Measurements from ENCODE around the gene ALDH8A1.

ALDH8A1 gene, protein sequence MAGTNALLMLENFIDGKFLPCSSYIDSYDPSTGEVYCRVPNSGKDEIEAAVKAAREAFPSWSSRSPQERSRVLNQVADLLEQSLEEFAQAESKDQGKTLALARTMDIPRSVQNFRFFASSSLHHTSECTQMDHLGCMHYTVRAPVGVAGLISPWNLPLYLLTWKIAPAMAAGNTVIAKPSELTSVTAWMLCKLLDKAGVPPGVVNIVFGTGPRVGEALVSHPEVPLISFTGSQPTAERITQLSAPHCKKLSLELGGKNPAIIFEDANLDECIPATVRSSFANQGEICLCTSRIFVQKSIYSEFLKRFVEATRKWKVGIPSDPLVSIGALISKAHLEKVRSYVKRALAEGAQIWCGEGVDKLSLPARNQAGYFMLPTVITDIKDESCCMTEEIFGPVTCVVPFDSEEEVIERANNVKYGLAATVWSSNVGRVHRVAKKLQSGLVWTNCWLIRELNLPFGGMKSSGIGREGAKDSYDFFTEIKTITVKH

DNA sequence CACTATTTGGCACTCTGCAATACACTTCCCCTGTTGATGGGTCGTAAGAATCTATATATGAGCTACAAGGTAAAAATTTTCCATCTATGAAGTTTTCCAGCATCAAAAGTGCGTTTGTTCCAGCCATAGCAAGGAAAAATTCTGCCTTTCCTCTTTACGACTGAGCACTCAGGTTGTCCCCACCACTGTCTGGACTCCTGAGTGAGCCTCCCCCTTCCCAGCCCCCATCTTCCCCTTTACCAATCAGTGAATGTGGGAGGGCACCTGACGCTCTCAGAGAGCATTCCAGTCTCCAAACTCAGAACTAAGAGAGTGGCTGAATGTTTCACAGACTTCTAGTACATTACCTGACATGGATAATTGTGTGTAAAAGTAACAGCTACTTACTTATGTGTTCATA lies at the start of gene ALDH8A1:
Gene ALDH8A1 (minus strand): TSS at position 175 of the 400 bp plus-strand sequence. CDS start 48 bp downstream, at position 127.
- Mint-ChIP-seq H3K27me3 (no peaks in the 10 kb centered on the region), H3K4me3 (no peak within 1 kb of the TSS), H3K27ac (no peak within 1 kb of the TSS), H3K9me3 (no peaks in the 10 kb centered on the region), H3K4me1 (no peaks in the 10 kb centered on the region)
- no peak for DNase-seq
- no peak for ATAC-seq

DNA sequence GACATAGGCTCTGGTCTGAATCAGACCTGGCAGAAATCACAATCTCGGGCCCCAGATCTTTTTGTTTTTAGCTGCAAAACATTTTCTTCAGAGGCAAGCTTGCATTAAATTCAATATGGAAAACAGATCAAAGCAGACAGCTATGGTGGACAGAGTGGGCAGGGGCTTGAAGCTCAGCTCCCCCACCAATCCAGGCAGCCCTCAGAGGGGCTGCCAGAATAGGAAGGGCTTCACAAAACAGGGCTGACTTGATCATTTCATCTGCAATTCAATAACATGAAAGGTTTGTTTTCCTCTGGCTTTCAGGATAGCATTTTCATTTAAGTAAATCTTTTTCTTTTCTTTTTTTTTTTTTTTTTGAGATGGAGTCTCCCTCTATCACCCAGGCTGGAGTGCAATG lies 49.2 kb upstream of the ALDH8A1 start:
- DNase-seq = no peak
- Mint-ChIP-seq H3K4me1 (peaks cover 36% of the 10 kb centered on the region), H3K4me3 (no peak overlapping the region), H3K27ac (no peak overlapping the region), H3K9me3 (no peaks in the 10 kb centered on the region), H3K27me3 (no peaks in the 10 kb centered on the region)
- ATAC-seq = no peak

DNA sequence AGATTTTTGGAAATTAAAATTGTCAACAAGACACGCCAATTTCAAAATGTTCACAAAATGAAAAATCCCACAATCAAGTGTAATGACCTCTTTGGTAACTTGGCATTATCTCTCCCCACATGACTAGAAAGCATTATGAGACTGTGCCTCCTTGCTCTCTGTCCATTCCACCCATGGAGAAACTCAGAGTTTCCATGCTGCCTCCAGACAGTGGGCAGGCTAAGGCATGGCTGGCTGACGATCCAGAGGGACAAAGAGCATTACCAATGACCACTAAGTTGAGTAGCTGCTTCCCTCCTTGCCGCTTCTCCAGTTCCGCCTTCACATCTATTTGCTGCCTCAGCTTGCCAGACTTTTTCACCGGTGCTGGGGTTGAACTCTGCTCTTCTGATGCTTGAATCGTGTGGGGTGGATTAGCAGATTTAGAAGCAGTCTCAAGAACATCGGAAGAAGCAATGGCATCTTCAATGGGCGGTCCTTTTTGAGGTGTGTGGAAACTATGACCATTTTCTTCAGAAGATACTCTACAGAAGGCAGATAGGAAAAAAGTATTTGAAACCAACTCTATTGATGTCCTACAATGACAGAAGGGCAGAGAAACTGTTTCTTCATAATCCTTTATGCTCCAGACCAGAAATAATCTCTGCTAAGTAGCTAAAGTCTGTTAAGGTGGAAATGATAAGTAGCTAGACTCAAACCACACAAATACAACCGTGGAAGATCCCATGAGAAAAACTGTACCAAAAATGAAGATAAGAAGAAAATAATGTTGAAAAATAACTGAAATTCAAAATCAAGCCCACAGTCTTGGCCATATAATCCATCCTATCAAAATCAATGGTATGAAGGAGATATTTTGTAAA lies 47.5 kb upstream of the ALDH8A1 start:
- no peaks in the 10 kb centered on the region for H3K9me3 Mint-ChIP-seq
- H3K27me3 Mint-ChIP-seq = no peaks in the 10 kb centered on the region
- DNase-seq (no peak), ATAC-seq (no peak)
- H3K4me1 Mint-ChIP-seq = peaks cover 29% of the 10 kb centered on the region
- H3K27ac Mint-ChIP-seq = peak overlapping the region in 1 of 2 donors; percentile 2
- H3K4me3 Mint-ChIP-seq = no peak overlapping the region

DNA sequence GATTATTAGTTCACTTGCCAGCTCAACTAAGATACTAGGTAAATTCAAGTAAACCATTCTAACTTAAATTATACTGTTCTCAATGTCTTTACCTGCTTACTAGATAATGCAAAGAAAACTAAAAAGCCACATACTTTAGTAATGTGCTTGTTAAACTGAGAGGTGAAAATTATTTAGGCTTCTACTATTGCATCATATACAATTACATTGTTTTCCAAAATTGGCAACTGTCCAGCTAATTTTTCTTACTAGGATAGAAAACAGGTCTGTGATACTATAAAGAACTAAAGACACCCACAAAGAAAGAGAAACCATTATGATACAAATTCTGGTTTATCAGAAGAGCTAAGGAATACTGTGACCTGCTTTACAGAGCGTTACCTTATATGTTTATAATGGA lies 45.6 kb upstream of the ALDH8A1 start:
- no peaks in the 10 kb centered on the region for H3K27me3 Mint-ChIP-seq
- H3K9me3 Mint-ChIP-seq = no peaks in the 10 kb centered on the region
- no peak overlapping the region for H3K27ac Mint-ChIP-seq
- no peak for ATAC-seq
- no peak overlapping the region for H3K4me3 Mint-ChIP-seq
- peaks cover 29% of the 10 kb centered on the region for H3K4me1 Mint-ChIP-seq
- DNase-seq = no peak

DNA sequence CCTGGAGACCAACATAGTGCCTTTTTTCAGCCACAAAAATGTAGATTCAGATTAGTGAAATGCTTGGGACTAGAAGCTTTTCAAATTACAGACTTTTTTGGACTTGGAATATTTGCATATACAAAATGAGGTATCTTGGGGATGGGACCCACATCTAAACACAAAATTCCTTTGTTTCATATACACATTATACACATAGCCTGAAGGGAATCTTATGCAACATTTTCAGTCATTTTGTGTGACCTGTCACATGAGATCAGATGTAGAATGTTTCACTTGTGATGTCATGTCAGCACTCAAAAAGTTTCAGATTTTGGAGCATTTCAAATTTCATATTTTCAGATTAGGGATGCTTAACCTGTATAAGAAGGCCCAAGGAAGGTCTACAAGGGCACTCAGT lies 44.5 kb upstream of the ALDH8A1 start:
- DNase-seq (no peak), ATAC-seq (no peak)
- Mint-ChIP-seq H3K9me3 (no peaks in the 10 kb centered on the region), H3K4me1 (peaks cover 34% of the 10 kb centered on the region), H3K4me3 (no peak overlapping the region), H3K27me3 (no peaks in the 10 kb centered on the region), H3K27ac (no peak overlapping the region)

DNA sequence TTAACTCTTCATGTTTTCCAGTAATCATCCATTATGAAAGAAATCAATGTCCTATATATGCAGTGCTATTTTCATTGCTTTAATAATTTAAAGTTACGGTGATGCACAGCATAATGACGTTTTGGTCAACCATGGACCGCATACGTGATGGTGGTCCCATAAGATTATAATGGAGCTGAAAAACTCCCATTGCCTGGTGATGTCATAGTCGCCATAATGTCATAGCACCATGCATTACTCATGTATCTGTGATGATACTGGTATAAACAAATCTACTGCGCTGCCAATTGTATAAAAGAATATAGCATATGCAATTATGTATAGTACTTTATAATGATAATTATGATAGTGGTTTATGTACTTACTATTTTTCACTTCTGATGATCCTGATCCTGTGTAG lies 42.3 kb upstream of the ALDH8A1 start:
- ATAC-seq (no peak), DNase-seq (no peak)
- Mint-ChIP-seq H3K4me3 (no peak overlapping the region), H3K9me3 (no peaks in the 10 kb centered on the region), H3K4me1 (peaks cover 17% of the 10 kb centered on the region), H3K27me3 (no peaks in the 10 kb centered on the region), H3K27ac (no peak overlapping the region)

DNA sequence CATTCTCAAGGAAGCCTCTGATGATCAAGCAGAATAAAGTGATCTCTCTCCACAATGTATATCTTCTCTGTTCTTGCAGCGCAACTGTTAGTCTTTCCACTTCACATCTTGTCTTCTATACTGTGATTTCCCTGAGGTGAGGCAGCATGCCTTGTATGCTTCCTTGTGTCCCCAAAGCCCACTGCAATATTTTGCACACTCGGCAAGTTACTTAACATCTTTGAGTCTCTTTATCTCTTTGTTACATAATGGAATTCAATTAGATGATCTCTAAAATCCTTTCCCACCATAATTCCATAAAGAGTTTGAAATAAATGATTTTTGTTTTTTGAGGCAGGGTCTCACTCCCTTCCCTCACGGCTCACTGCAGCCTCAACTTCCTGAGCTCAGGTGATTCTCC lies 40.4 kb upstream of the ALDH8A1 start:
- Mint-ChIP-seq H3K27ac (no peak overlapping the region), H3K4me3 (no peak overlapping the region), H3K27me3 (no peaks in the 10 kb centered on the region), H3K4me1 (peaks cover 7% of the 10 kb centered on the region), H3K9me3 (no peaks in the 10 kb centered on the region)
- no peak for ATAC-seq
- DNase-seq = no peak

DNA sequence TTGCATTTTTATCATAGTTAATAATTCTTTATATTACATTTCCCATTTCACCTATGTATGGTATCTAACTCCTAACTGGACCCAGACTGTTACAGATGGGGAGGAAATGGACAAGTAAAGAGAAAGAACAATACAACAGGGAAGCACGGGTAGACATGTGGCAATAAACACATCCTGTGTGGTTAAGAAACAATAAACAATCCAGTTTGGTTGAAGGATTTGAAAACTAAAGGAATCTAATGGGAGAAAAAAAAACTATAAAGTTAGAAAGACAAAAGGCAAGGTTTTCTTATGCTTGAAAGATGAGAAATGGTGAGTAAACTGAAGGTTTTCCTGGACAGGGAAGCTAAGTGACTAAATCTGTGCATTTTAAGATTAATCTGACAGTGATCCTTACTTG lies 34.9 kb upstream of the ALDH8A1 start:
- no peaks in the 10 kb centered on the region for H3K27me3 Mint-ChIP-seq
- peaks cover 0 to 6% of the 10 kb centered on the region in 2 donors for H3K9me3 Mint-ChIP-seq
- H3K4me3 Mint-ChIP-seq = no peak overlapping the region
- peaks cover 36% of the 10 kb centered on the region for H3K4me1 Mint-ChIP-seq
- peak overlapping the region; percentile 19 to 36 for H3K27ac Mint-ChIP-seq
- ATAC-seq (no peak), DNase-seq (no peak)

DNA sequence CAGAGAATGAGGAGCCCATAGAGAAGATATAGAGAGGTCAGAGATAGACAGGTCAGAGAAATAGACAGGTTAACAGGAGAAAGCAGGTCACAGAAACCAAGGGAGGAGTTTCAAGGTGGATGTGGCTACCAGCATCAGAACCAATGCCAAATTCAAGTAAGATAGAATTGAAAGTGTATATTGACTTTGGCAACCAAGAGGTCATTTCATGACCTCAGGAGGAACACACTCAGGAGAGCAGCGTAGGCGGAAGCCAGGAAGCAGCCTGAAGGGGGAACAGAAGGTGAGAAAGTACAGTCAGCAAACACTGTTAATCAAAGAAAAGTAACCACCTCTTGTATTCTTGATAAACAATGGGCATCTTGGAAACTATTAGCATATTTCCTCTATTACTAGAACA lies 33.9 kb upstream of the ALDH8A1 start:
- ATAC-seq = peak; percentile 3
- Mint-ChIP-seq H3K27me3 (no peaks in the 10 kb centered on the region), H3K4me1 (peaks cover 40% of the 10 kb centered on the region), H3K27ac (no peak overlapping the region), H3K9me3 (peaks cover 0 to 6% of the 10 kb centered on the region in 2 donors), H3K4me3 (no peak overlapping the region)
- no peak for DNase-seq

DNA sequence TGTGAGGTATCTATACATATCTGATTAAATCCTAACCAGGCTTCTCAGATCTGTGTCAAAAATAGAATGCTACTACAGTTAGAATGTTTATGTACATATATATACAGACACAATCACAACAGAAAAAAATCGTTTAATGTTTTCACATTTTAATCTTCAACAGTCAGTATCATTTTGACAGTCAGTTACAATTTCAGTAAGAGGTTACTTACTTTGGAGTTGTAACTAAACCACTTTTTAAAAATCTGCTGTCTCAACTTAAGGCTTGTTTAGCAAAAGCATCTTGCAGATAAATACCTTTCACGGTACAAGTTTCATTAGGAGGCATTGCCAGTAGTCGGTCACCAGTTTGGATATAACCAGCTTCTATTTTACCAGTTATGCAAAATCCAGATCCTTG lies 32.3 kb upstream of the ALDH8A1 start:
- ATAC-seq = no peak
- no peak overlapping the region for H3K4me3 Mint-ChIP-seq
- H3K27me3 Mint-ChIP-seq = no peaks in the 10 kb centered on the region
- peaks cover 0 to 6% of the 10 kb centered on the region in 2 donors for H3K9me3 Mint-ChIP-seq
- no peak overlapping the region for H3K27ac Mint-ChIP-seq
- peaks cover 45% of the 10 kb centered on the region for H3K4me1 Mint-ChIP-seq
- no peak for DNase-seq

DNA sequence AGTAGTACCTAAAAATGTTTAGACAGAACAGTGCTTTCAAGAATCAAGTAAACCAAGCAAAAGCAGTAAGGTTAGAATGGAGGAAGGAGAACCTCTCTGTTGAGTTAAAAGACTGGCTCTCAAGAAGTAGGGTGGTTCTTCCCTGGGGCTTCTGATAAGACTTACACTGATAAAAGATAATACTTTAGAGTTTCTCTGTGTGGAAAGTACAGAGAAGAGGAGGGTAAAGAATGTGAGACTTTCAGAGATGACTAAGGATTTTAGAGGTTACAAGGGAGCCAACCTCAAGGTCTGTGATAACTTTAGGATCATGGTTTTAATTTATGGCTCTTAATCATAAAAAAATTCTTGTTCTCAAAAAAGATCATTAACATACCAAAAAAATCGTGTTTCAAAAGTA lies 30.9 kb upstream of the ALDH8A1 start:
- peaks cover under 1 to 7% of the 10 kb centered on the region in 2 donors for H3K9me3 Mint-ChIP-seq
- DNase-seq = no peak
- H3K4me3 Mint-ChIP-seq = no peak overlapping the region
- H3K27ac Mint-ChIP-seq = peak overlapping the region in 1 of 2 donors; percentile 22
- peaks cover 45% of the 10 kb centered on the region for H3K4me1 Mint-ChIP-seq
- no peaks in the 10 kb centered on the region for H3K27me3 Mint-ChIP-seq
- peak; percentile 48 for ATAC-seq

DNA sequence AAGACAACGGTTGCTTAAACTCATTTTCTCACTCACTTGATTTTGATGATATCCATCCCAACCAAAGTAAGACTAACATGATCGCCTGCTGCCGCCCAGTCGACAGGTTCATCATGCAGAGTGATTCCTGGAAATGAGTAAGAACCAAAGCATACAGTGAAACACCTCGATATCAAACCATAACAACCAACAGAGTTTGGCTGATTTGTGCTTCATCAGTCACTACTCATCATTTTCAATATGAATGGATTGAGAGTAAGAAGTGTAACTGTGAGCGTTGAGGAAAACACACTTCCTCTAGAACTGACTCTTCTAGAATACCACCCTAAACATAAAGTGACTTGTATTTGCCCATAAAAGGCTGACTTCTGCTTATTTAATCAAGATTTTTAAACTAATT lies 29.2 kb upstream of the ALDH8A1 start:
- DNase-seq (peak; percentile 51 to 71), ATAC-seq (peak; percentile 96)
- H3K4me3 Mint-ChIP-seq = peak overlapping the region in 1 of 2 donors; percentile 49
- H3K9me3 Mint-ChIP-seq = peaks cover 13 to 19% of the 10 kb centered on the region in 2 donors
- H3K27me3 Mint-ChIP-seq = no peaks in the 10 kb centered on the region
- H3K4me1 Mint-ChIP-seq = peaks cover 37% of the 10 kb centered on the region
- H3K27ac Mint-ChIP-seq = peak overlapping the region in 1 of 2 donors; percentile 37

DNA sequence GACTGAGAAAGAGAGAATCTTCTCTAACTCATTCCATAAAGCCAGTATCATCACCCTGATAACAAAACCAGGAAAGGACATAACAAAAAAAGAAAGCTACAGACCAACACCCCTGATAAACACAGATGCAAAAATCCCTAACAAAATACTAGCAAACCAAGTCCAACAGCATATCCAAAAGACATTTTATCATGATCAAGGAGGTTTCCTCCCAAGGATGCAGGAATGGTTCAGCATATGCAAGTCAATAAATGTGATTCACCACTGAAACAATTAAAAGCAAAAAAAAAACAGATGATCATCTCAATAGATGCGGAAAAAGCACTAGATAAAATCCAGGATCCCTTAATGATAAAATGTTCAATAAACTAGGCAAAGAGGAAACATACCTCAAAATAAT lies 24.5 kb upstream of the ALDH8A1 start:
- H3K27ac Mint-ChIP-seq = no peak overlapping the region
- no peaks in the 10 kb centered on the region for H3K27me3 Mint-ChIP-seq
- H3K9me3 Mint-ChIP-seq = peaks cover 13% of the 10 kb centered on the region in 2 donors
- DNase-seq = no peak
- H3K4me3 Mint-ChIP-seq = no peak overlapping the region
- H3K4me1 Mint-ChIP-seq = peaks cover 11% of the 10 kb centered on the region
- ATAC-seq = no peak

DNA sequence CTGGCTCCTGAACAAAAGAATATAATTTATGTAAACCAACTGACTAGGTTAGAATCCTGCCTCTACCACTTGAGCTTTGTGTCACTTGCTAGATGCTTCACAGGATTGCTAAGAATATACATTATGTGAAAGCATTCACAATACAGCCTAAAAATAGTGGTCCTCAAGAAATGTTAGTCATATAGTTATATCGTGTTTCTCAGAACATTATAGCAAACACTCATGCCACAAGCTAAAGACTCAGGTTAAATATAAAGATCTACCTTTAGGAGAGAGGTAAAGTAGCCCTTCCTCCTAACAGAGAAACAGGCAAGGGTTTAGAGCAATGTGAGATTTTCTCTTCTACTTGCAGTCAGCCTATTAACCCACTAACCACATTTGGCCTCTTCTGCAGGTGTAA lies 17.8 kb upstream of the ALDH8A1 start:
- Mint-ChIP-seq H3K4me3 (no peak overlapping the region), H3K9me3 (no peaks in the 10 kb centered on the region), H3K4me1 (no peaks in the 10 kb centered on the region), H3K27ac (no peak overlapping the region), H3K27me3 (no peaks in the 10 kb centered on the region)
- ATAC-seq = no peak
- DNase-seq = no peak

DNA sequence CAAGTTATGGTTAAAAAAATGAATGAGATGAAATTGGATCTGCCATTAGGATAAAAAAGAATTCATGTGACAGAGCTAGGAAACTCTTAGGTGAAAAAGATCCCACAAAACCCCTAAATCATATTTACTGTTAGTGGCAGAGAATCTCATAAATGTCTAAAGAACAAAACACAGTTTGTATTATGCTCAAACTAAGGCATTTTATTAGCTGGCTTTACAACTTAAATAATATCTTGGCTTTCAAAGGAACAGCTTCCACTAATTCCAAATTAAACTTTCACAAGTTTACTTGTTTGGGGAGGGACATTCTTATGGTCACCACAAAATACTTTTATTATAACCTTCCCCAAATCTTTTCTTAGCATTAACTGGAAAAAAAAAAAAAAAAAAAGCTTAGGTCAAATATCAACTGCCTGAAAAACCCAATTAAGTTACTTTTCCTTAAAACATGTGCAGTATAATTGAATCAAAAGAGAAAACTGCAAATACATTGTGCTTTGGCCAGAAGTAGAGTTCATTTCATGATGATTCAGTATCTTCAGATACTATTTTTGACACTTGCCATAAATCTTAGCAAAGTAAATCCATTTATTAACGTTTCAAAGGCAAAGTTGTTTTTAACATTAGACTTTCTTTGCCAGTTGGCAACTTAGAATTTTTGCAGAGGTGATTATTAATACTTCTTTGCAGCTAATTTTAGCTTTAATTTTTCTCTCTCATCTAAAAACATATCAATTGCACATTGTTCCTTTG lies 14.7 kb upstream of the ALDH8A1 start:
- Mint-ChIP-seq H3K4me1 (no peaks in the 10 kb centered on the region), H3K27ac (no peak overlapping the region), H3K9me3 (peaks cover 4 to 17% of the 10 kb centered on the region in 2 donors), H3K27me3 (no peaks in the 10 kb centered on the region), H3K4me3 (no peak overlapping the region)
- no peak for ATAC-seq
- DNase-seq = no peak
